ENCODE data around the gene BTBD1. TPM values are rescaled to one million over a fixed set of nuclear protein-coding genes. Genes with fewer than 3 reads are reported as not detected.
A peak's percentile ranks its signal among the peaks of the same experiment; 100 is the strongest.
"Not testable (repeated sequence)": the region's sequence is repeated elsewhere in the genome, so short reads cannot be mapped to it uniquely, and the experiment has no call there.

Gene BTBD1
- total RNA-seq, 4 donors from 2014 or later = 229 to 408 (median 342) TPM

DNA sequence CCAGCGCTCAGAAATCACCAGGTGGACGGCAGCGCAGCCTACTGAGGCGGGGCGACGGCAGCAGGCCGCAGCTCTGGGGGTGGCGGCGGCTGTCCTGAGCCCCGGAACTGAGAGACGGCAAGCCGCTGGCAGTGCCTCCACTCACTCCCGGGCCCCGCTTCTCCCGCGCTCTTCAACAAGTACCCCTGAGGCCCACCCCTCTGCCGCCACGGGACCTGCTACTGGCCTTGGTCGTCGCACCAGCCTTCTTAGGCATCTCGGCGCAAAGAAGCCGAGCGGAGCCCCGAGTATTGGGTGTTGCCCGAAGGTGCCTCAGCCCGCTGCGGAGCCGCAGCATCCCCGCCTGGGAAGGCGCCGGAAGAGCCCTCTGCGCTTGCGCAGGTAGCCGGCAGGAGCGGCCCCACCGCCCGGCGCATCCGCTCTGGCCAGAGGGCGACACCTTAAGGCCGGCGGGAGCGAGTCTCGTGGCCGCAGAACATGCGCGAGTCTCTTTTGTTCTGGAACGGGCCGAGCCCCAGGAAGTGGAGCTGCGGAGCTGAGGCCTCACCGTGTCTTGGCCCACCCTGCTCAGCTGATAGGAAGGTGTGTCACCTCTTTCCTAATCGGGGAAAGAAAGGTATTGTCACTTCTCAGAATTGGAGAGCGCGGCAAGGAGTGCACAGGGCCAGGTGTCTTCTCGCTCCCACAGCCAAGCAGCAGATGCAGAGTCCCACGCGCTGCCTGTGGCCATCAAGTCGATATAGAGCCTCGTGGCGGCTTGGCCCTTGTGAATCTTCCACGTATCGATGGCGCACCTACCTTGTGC is 55.6 kb downstream of the BTBD1 start, which contains the start of gene C15orf40:
C15orf40 (minus strand) TSS at position 369 of the 805 bp plus-strand sequence; CDS start at position 337, 32 bp downstream.
- peak; percentile 83 to 88 for DNase-seq
- ATAC-seq = peak; percentile 82 to 90
- Histone ChIP-seq H3K27me3 (no peaks in the 10 kb centered on the region), H3K4me3 (peak within 1 kb of the TSS; percentile 90 to 100 (median 95)), H3K9me3 (no peaks in the 10 kb centered on the region), H3K27ac (peak within 1 kb of the TSS; percentile 82 to 92 (median 86)), H3K4me1 (peaks cover 26 to 29% of the 10 kb centered on the region in 2 donors), H3K36me3 (peaks cover 0 to 29% of the 10 kb centered on the region in 2 donors)
- in situ Hi-C loops (cut with MboI; ENCODE audit: low sequenced_read_pairs in 4 of 4) = loop anchor here in 3 of 4 donors (5.0 to 25.0 kb wide), 3 partner anchors 93 to 474 kb away; partner anchors contain the start of genes TM6SF1 (in 2 of the 3) and RPS17 (in 1 of the 3)
- intact Hi-C loops (cut with DNase I; ENCODE audit: low total_unique reads) = loop anchor here (1.0 to 10.0 kb wide), 5 partner anchors 36 to 477 kb away; partner anchors contain the start of genes HDGFL3 and TM6SF1
- TF ChIP-seq, protein P1, sequence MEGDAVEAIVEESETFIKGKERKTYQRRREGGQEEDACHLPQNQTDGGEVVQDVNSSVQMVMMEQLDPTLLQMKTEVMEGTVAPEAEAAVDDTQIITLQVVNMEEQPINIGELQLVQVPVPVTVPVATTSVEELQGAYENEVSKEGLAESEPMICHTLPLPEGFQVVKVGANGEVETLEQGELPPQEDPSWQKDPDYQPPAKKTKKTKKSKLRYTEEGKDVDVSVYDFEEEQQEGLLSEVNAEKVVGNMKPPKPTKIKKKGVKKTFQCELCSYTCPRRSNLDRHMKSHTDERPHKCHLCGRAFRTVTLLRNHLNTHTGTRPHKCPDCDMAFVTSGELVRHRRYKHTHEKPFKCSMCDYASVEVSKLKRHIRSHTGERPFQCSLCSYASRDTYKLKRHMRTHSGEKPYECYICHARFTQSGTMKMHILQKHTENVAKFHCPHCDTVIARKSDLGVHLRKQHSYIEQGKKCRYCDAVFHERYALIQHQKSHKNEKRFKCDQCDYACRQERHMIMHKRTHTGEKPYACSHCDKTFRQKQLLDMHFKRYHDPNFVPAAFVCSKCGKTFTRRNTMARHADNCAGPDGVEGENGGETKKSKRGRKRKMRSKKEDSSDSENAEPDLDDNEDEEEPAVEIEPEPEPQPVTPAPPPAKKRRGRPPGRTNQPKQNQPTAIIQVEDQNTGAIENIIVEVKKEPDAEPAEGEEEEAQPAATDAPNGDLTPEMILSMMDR (IDR thresholded peaks at IDR 0.05 in 4 of 5, conservative IDR thresholded peaks at IDR 0.05 in 1 of 5) = peak; percentile 51 to 81 (median 71)
- peak; percentile 56 to 75 for TF ChIP-seq POLR2A (IDR thresholded peaks at IDR 0.05)

- intact Hi-C loops (cut with DNase I; ENCODE audit: low total_unique reads) = loop anchor here (1.0 to 10.0 kb wide), 5 partner anchors 37 to 476 kb away; partner anchors contain the start of genes HDGFL3 and TM6SF1
- DNase-seq = peak; percentile 52 to 79
- H3K27me3 ChIP-seq = no peaks in the 10 kb centered on the region
- peak overlapping the region; percentile 90 to 100 (median 95) for H3K4me3 ChIP-seq
- H3K36me3 ChIP-seq = peaks cover 0 to 34% of the 10 kb centered on the region in 2 donors
- H3K27ac ChIP-seq = peak overlapping the region; percentile 82 to 92 (median 86)
- TF ChIP-seq, protein P1 (IDR thresholded peaks at IDR 0.05 in 4 of 5, conservative IDR thresholded peaks at IDR 0.05 in 1 of 5) = peak; percentile 53 to 78 (median 66)
- no peak for TF ChIP-seq POLR2A (IDR thresholded peaks at IDR 0.05)
- in situ Hi-C loops (cut with MboI; ENCODE audit: low sequenced_read_pairs in 4 of 4) = loop anchor here in 3 of 4 donors (5.0 to 25.0 kb wide), 3 partner anchors 94 to 473 kb away; partner anchors contain the start of genes TM6SF1 (in 2 of the 3) and RPS17 (in 1 of the 3)
- peaks cover 26% of the 10 kb centered on the region in 2 donors for H3K4me1 ChIP-seq
- H3K9me3 ChIP-seq = no peaks in the 10 kb centered on the region
- peak; percentile 64 to 84 for ATAC-seq
Measured at GRCh38 chr15:83010709-83011270, 56.3 kb downstream of the BTBD1 start.

GRCh38 chr15:83000672-83001031 is 66.4 kb downstream of the BTBD1 start:
- H3K36me3 ChIP-seq = peaks cover 0 to 12% of the 10 kb centered on the region in 2 donors
- not testable (repeated sequence) for H3K27me3 ChIP-seq, H3K4me1 ChIP-seq, ATAC-seq, H3K27ac ChIP-seq, H3K4me3 ChIP-seq, DNase-seq, H3K9me3 ChIP-seq
- intact Hi-C loops (cut with DNase I; ENCODE audit: low total_unique reads) (loop anchor here (1.0 kb wide), 1 partner anchor 151 kb away; no protein-coding TSS in a partner anchor), in situ Hi-C loops (cut with MboI; ENCODE audit: low sequenced_read_pairs in 4 of 4) (loop anchor here (5.0 to 25.0 kb wide), 5 partner anchors 114 to 466 kb away; partner anchors contain the start of gene RPS17 (in 1 of the 4))

DNA sequence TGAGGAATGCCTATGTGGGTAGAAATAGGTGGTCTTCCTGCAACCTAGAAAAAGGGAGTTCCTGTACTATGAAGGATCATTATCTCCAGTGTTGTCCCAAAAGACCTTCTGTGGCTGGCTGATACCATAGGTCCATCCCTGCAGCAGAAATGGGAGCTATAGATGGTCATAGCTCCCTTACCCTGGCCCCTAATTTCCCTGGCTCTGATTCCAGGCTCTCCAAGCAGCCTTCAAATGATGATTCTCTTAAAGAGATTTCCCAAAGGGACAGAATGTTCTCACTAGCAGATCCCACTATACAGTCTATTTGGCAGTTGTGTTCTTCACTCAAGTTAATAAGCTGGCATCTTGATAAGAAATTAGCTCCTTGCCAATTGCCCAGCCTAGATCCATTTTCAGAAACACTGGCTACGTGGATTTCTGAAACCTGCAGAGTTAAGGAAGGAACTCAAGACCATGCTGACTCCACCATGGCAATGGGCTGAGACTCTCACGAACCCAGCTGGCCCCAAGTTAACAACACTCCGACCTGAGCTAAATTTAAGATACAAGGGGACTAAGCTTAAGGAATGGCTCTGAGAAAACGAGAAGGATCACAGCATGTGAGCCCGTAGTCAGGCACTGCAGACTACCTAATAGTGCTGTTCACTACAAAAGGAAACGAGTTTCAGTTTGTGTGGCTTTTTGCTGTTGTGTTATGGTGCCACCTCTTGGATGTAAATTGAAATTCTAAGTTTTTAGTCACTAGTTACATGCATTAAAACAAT is 67.0 kb downstream of the BTBD1 start:
- H3K27me3 ChIP-seq = no peaks in the 10 kb centered on the region
- intact Hi-C loops (cut with DNase I; ENCODE audit: low total_unique reads) = loop anchor here (1.0 kb wide), 1 partner anchor 151 kb away; no protein-coding TSS in a partner anchor
- H3K9me3 ChIP-seq = no peaks in the 10 kb centered on the region
- in situ Hi-C loops (cut with MboI; ENCODE audit: low sequenced_read_pairs in 4 of 4) = loop anchor here (5.0 to 25.0 kb wide), 5 partner anchors 115 to 465 kb away; partner anchors contain the start of gene RPS17 (in 1 of the 4)
- DNase-seq = no peak
- H3K4me1 ChIP-seq = peaks cover 0 to 7% of the 10 kb centered on the region in 2 donors
- peaks cover 0 to 7% of the 10 kb centered on the region in 2 donors for H3K36me3 ChIP-seq
- TF ChIP-seq POLR2A (IDR thresholded peaks at IDR 0.05) = no peak
- TF ChIP-seq, protein P1 (IDR thresholded peaks at IDR 0.05 in 4 of 5, conservative IDR thresholded peaks at IDR 0.05 in 1 of 5) = peak; percentile 37 to 68 (median 53)
- H3K27ac ChIP-seq = peak overlapping the region; percentile 38 to 68 (median 52)
- peak; percentile 96 for ATAC-seq
- H3K4me3 ChIP-seq = peak overlapping the region in 2 of 4 donors; percentile 11 to 19
